GM12891 (cell line): ENCODE data around the gene STARD9.

Experiments
- POLR2A ChIP-seq: IDR thresholded peaks from 2 replicates; pipeline ENCODE4 v1.6.1; 2011; ENCODE audit warnings: low read depth, low read length, control low read depth
- POLR2AphosphoS5 ChIP-seq: IDR thresholded peaks from 2 replicates; pipeline ENCODE4 v1.6.1; 2011; ENCODE audit warnings: low read depth, low read length, control low read depth
- POU2F2 ChIP-seq: IDR thresholded peaks from 2 replicates; pipeline ENCODE4 v1.6.1; 2011; ENCODE audit warnings: low read depth, mild to moderate bottlenecking, control low read depth, low read length, moderate library complexity
- SPI1 ChIP-seq: IDR thresholded peaks from 2 replicates; pipeline ENCODE4 v1.6.1; 2011; ENCODE audit warnings: low read depth, low read length, control low read depth

GRCh38 chr15:42679285-42680141 lies 104.1 kb downstream of the STARD9 start:
- TF ChIP-seq POLR2A = no peak
- no peak for TF ChIP-seq POLR2AphosphoS5
- TF ChIP-seq SPI1 = no peak
- no peak for TF ChIP-seq POU2F2
